Lung (tissue), 12 donors: ENCODE data around the gene ZNF576. TPM values are rescaled to one million over a fixed set of nuclear protein-coding genes. Genes with fewer than 3 reads are reported as not detected.

Experiments used
- ATAC-seq: fragments of 200-7000 bp; cut with Tn5 transposase; one replicate; pipeline ENCODE4 v1.9.1; 2020; ENCODE audit warnings: moderate number of reproducible peaks; ENCODE audit not compliant: insufficient read depth, low FRiP score
- DNase-seq, 3 donors: peaks; one replicate each; pipeline ENCODE4 v3.0.0-alpha.2; 2013 to 2017
- H3K27ac ChIP-seq, 2 donors: one replicate each; pipeline ENCODE4 v1.5.1; 2013; ENCODE audit warnings: mild to moderate bottlenecking in 2 of 2, moderate library complexity in 2 of 2, control low read depth in 1 of 2, inconsistent platforms in 1 of 2, low read depth in 1 of 2, low read length in 1 of 2
- H3K27me3 ChIP-seq, 3 donors: one replicate each; pipeline ENCODE4 v1.5.1; 2013; ENCODE audit warnings: low read length in 2 of 3; ENCODE audit not compliant: control insufficient read depth in 3 of 3, insufficient read depth in 3 of 3
- H3K36me3 ChIP-seq, 4 donors: one replicate each; pipeline ENCODE4 v1.5.1; 2013; ENCODE audit warnings: low read length in 4 of 4, mild to moderate bottlenecking in 1 of 4, moderate library complexity in 1 of 4; ENCODE audit not compliant: control insufficient read depth in 4 of 4, insufficient read depth in 4 of 4
- H3K4me1 ChIP-seq, 5 donors: one replicate each; pipeline ENCODE4 v1.5.1; 2013; ENCODE audit warnings: low read length in 5 of 5, mild to moderate bottlenecking in 2 of 5, moderate library complexity in 1 of 5; ENCODE audit not compliant: control insufficient read depth in 5 of 5, insufficient read depth in 5 of 5
- H3K4me3 ChIP-seq: one replicate; pipeline ENCODE4 v1.5.1; 2013; ENCODE audit warnings: mild to moderate bottlenecking, control low read depth, moderate library complexity
- H3K9ac ChIP-seq, 2 donors: one replicate each; pipeline ENCODE4 v1.5.1; 2013; ENCODE audit warnings: low read length in 2 of 2, control low read depth in 1 of 2; ENCODE audit not compliant: insufficient read depth in 1 of 2
- H3K9me3 ChIP-seq, 4 donors: one replicate each; pipeline ENCODE4 v1.5.1; 2013; ENCODE audit warnings: low read length in 3 of 4, mild to moderate bottlenecking in 1 of 4, moderate library complexity in 1 of 4; ENCODE audit not compliant: control insufficient read depth in 4 of 4, insufficient read depth in 3 of 4
- WGBS, 2 donors: extraction: QIAGEN DNeasy Blood & Tissue Kit; methylation state at CpG; one replicate each; pipeline ENCODE4 v1.1.7; 2013; 5-methylcytosine and 5-hydroxymethylcytosine counted together
- polyA plus RNA-seq, 2 donors: library from polyadenylated mRNA; stranded (reverse); fragments of 200-250 nt; gene quantifications; one replicate each; pipeline ENCODE4 v1.2.1, GENCODE V29; 2013
- total RNA-seq, 2 donors: library from RNA; depleted of rRNA in 1 of 2; stranded (reverse); fragments of >200 nt in 1 of 2; gene quantifications; one replicate each; pipeline ENCODE4 v1.2.1, GENCODE V29; 2014 to 2021
- TF ChIP-seq, protein P1 (sequence below): IDR thresholded peaks from 2 replicates; pipeline ENCODE4 v1.5.1; 2012; ENCODE audit warnings: mild to moderate bottlenecking; ENCODE audit errors: control extremely low read depth, extremely low read depth
- donor health status: control.
- donor health status: control.
- donor health status: Bipolar disorder and iron deficiency.
- donor health status: healthy.
- donor health status: DM: yes; HTN: yes; CAD: no.

The ZNF576 gene
- total and polyA plus RNA-seq, 4 donors: 5.8 to 17.2 (median 12.3) TPM

DNA sequence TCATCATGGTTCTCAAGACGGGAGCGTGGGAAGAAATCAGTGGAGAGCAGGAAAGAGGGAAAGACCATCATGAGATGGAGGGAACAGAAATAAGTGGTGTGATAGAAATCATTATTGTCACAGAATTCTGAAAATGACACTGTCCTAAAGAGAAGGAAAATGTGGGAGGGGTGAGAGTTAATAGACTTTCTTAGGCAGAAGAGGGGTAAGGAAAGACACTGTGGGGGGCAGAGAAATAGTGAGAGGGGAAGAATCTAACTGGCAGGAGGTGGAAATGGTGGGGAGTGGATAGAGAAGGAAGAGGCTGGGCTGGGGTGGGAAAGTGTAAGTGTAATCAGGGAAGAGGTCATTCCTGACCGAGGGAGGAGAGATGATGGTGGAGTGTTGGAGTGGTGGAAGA lies 17.6 kb upstream of the ZNF576 start:
- ATAC-seq (no peak), DNase-seq (no peak)
- Histone ChIP-seq H3K4me1 (peaks cover 3 to 38% (median 12%) of the 10 kb centered on the region in 5 donors), H3K36me3 (no peaks in the 10 kb centered on the region), H3K27ac (no peak overlapping the region), H3K27me3 (no peaks in the 10 kb centered on the region), H3K9ac (no peak overlapping the region), H3K4me3 (no peak overlapping the region), H3K9me3 (no peaks in the 10 kb centered on the region)
- TF ChIP-seq, protein P1, sequence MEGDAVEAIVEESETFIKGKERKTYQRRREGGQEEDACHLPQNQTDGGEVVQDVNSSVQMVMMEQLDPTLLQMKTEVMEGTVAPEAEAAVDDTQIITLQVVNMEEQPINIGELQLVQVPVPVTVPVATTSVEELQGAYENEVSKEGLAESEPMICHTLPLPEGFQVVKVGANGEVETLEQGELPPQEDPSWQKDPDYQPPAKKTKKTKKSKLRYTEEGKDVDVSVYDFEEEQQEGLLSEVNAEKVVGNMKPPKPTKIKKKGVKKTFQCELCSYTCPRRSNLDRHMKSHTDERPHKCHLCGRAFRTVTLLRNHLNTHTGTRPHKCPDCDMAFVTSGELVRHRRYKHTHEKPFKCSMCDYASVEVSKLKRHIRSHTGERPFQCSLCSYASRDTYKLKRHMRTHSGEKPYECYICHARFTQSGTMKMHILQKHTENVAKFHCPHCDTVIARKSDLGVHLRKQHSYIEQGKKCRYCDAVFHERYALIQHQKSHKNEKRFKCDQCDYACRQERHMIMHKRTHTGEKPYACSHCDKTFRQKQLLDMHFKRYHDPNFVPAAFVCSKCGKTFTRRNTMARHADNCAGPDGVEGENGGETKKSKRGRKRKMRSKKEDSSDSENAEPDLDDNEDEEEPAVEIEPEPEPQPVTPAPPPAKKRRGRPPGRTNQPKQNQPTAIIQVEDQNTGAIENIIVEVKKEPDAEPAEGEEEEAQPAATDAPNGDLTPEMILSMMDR: no peak
- 90% methylated on average over 3 of the region's 3 CpGs for WGBS, 2 donors

DNA sequence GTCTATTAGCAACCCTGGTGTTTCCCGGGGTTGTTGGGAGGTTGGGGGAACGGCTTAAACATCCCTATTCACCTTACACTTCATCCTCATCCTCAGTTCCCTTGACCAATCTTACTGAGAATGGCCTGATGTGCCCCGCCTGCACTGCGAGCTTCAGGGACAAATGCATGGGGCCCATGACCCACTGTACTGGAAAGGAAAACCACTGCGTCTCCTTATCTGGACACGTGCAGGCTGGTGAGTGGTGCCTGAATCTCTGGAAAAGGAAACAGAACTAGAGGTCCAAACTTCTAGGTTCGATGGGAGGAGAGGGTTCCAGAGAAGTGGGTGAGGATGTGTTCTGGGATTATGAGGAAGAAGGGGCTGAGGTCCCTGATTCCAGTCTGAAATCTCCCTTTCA lies 14.9 kb upstream of the ZNF576 start:
- Histone ChIP-seq H3K27me3 (no peaks in the 10 kb centered on the region), H3K36me3 (peaks cover 0 to 5% (median 1%) of the 10 kb centered on the region in 4 donors), H3K9ac (peak overlapping the region; percentile 27 to 73), H3K27ac (no peak overlapping the region), H3K4me1 (peaks cover 0 to 22% (median 10%) of the 10 kb centered on the region in 5 donors), H3K4me3 (no peak overlapping the region), H3K9me3 (peaks cover 0 to 1% (median 0%) of the 10 kb centered on the region in 4 donors)
- ATAC-seq (no peak), DNase-seq (no peak)
- TF ChIP-seq, protein P1: no peak
- 64 to 69% methylated on average over 7 of the region's 7 CpGs for WGBS, 2 donors

DNA sequence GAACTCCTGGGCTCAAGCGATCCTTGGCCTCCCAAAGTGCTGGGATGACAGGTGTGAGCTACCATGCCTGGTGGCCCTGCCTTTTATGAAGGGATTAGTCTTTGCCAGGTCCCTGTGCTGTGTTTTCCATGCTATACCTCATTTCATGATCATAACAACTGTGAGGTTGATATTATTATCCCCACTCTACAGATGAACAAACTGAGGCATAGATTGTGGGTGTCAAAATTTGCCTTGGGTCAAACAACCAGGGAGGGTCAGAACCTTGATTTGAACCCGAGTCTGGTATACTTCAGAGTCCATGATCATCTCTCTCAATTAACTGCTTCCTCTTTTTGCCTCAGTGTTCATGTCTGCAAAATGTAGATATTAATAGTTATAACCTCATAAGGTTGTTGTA lies 13.9 kb upstream of the ZNF576 start:
- TF ChIP-seq, protein P1: no peak
- Histone ChIP-seq H3K9me3 (peaks cover 0 to 2% (median 0%) of the 10 kb centered on the region in 4 donors), H3K9ac (no peak overlapping the region), H3K4me3 (no peak overlapping the region), H3K36me3 (peaks cover 0 to 6% (median 4%) of the 10 kb centered on the region in 4 donors), H3K27me3 (no peaks in the 10 kb centered on the region), H3K4me1 (peaks cover 0 to 22% (median 11%) of the 10 kb centered on the region in 5 donors), H3K27ac (no peak overlapping the region)
- DNase-seq (no peak), ATAC-seq (no peak)
- WGBS, 2 donors: 89 to 95% methylated on average over 2 of the region's 2 CpGs

DNA sequence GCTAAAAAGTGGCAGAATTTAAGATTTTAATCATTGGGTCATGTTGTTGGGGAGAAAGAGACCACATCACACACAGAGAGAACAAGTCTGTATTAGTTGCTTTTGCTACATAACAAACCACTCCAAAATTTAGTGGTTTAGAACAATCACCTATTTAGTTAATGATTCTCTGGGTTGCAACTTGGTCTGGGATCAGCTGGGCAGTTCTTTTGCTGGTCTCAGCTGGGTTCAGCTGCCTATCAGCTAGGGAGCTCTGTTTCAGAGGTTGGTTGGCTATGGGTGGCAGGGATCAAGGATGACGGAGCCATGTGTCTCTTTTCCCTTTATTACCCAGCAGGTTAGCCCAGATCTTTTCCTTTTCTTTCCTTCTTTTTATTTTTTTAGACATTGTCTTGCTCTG lies 11.9 kb upstream of the ZNF576 start:
- peaks cover 0 to 22% (median 11%) of the 10 kb centered on the region in 5 donors for H3K4me1 ChIP-seq
- ATAC-seq (no peak), DNase-seq (no peak)
- H3K4me3 ChIP-seq: no peak overlapping the region
- no peak overlapping the region for H3K27ac ChIP-seq
- no peak overlapping the region for H3K9ac ChIP-seq
- H3K9me3 ChIP-seq: peaks cover 0 to 2% (median 0%) of the 10 kb centered on the region in 4 donors
- WGBS, 2 donors: 97 to 100% methylated on average over 1 of the region's 1 CpG
- TF ChIP-seq, protein P1: no peak
- peaks cover 0 to 6% (median 5%) of the 10 kb centered on the region in 4 donors for H3K36me3 ChIP-seq
- no peaks in the 10 kb centered on the region for H3K27me3 ChIP-seq
